GM18526 (cell line): Measurements from ENCODE around the gene THAP11.

ENCODE experiments used
- POLR2A ChIP-seq: IDR thresholded peaks from 3 replicates; pipeline ENCODE4 v1.6.1; 2011; ENCODE audit not compliant: insufficient read length; ENCODE audit errors: extremely low read depth

Gene THAP11

DNA sequence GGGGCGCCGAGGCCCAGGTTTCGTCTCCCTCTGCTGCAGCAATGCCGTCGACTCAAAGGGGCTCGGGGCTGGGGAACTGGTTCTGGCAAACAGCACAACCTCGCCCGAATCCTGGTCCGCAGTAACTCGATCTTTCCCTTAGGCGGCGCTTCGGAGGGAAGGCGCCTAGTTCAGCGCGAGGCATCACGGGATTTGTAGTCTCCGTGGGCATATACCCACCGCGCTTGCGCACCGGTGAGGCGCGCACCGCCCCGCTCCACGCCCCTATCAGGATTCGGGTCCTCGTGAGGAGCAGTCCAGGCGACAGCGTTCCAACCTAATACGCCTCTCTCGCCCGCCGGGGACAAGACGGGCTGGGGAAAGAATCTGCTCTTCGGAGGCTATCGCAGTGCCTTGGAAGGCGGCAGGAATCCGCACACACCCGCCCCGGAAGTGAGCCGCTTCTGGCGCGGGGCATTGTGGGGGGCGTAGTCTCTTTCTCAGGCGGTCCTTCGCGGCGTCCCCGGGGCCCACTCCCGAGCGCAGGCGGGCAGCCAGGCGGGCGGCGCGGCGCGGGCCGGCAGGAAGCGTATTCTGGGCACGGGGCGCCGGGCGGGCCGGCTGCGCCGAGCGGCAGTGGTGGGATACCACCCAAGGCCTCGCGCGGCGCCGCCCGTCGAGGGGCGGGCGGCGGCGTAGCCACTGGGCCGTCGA is at the start of gene THAP11:
THAP11 (plus strand) TSS at position 505 of the 693 bp plus-strand sequence. CDS start 235 bp downstream, outside the sequence.
- TF ChIP-seq POLR2A = peak; percentile 15

DNA sequence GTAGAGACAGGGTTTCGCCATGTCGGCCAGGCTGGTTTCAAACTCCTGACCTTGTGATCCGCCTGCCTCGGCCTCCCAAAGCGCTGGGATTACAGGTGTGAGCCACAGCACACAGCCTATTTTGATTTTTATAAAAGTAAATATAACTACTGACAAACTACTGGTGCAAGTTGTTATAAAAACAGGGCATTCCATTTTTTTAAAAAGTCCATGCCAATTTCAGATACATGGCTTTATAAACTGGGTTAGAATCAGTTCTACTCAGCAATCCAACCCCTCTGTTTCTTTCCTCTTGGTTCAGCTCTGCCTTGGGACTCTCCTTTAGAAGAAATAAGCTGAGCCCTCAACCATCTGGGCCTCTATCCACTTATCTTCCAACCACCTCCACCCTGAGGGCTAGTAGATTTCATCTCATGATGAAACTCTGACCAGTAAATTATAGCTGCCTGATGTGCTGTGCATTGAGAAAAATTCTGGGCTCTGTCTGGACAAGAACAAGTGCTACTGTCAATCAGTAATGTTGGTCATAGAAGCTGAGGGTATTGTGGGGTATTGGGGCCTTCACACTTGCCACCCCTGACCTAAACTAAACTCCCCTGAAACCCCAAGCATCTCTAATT is 45.9 kb upstream of the THAP11 start:
- no peak for TF ChIP-seq POLR2A

DNA sequence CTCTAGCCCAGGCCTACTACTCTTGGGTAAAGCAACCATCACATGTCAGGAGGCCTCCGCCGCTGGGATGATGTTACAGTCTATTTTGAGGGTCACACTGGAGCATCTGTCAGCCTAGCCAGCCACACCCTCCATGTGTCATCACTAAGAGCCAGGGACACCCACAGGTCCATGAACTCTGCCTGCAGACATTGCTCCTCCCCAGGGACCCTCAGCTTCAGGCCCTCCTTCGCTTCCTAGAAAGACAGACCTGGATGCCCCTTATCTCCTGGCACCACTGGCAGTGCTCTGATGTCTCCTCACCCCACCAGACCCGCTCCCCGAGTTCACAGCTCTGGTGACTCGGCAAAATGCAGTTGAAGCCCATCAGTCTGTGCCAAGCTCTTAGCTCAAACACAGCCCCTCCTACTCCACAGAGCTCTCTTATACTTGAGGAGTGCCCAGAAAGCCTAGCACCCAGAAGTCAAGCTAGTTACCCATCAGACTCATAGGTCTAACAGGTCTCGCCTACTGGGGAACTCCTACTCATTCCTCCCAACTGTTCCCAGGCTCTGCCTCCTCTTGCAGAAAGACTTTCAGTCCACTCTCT is 41.7 kb upstream of the THAP11 start:
- no peak for TF ChIP-seq POLR2A

DNA sequence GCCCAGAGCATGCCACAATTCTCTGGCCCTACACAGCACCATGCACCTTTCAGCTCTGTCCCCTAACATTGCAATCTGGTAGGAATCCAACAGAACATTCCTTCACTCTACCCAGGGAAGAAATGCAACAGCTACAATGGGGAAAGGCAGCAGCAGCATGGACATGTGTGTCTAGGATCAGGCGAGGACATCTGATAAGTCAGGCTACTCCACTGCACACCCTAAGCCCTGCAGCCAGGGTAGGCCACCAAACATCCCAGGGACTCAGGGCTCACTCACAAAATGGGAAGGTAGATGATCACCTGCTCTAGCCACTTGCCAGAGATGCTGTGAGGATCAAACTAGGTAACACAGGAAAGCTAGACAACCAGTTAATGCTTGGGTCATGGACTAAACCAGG is 40.9 kb upstream of the THAP11 start:
- no peak for TF ChIP-seq POLR2A

DNA sequence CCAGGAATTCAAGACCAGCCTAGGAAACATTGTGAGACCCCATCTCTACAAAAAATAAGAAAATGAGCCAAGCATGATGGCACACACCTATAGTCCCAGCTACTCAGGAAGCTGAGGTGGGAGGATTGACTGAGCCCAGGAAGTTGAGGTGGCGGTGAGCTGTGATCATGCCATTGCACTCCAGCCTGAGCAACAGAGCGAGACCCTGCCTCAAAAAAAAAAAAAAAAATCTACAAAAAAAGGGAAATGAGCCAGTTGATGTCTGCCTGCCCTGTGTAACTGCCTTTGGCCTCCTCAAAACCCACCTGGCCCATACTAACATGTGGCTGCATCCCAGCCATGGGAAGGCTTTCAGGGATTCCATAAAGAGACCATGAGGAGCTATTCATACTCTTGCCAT is 40.2 kb upstream of the THAP11 start:
- no peak for TF ChIP-seq POLR2A

DNA sequence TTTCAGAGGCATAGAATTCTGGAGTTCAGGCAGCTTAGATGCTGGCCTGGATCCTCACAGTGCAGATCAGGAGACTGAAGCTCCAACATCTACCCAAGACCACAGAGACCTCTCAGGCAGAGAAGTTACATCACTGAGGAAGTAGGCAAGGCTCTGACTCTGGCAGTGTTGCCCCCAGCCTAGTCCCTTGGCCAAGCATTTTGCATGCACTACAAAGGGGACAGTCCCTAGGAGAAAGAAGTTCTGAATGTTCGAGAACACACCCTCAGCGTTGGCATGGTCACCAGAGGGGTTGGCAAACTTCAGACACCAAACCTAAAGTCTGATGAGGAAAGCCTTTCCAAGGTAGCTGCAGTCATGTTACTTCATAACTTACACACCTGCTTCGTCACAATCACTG is 38.2 kb upstream of the THAP11 start:
- no peak for TF ChIP-seq POLR2A

DNA sequence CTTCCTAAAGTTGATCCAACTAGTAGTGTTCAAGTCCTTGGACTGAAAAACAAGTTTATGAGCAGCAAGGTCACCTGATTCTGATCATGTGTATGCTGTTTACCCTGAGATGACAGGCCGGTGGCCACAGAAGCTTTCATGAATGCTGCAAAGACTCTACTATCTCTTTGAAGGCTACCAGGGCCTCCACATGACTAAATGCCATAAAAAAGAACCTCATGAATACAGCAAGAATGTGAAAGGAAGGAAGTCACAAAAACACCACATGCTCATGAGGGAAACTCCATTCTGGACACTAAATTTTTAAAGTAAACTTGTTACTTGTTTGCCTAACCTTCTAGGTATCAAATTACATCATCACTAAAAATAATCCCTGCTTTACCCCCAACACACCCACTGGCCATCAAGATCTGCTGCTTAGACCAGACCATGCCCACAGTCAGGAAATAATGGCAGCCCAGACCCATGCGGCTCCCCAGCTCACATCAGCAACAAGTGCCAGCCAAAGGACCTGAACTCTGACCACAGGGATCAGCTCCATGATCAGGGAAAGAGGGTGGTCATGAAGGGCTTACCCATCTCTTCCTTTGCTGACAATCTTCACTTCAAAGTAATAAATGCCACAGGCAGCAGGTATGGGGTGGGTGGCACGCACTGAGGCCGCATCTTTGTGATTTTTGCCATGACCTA is 37.1 kb upstream of the THAP11 start:
- no peak for TF ChIP-seq POLR2A

DNA sequence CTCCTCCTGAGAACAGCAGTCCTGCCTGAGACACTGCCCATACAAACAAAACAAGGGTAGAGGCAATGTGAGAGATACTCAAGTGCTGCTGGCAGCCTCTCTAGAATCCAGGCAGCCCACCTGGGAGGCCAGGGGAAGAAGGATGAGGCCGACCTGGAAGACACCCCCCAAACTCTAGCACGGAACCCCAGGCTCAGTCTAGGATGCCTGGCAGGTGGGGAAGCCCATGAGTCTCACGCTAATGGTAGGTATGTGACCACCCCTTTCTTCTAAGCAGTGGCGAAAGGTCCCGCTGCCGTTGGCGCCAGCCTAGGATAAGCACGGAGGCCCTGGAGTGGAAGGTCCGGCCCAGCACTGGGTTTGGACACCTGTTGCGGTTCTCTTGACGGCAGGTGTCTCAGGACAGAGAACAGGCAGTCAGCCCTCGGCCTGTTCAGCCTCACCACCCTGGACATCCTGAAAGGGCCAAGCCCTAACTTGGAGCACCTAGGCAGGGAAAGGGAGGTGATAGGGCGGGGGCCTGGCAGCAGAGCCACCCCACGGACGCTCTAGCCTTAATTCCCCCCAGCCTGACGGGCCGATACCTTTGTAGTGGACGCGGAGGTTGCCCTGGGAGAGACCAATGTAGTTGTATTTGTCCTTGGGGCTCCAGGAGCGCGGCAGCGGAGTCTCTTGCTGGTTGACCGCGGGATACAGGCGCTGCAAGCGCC is 36.2 kb upstream of the THAP11 start:
- TF ChIP-seq POLR2A = no peak

DNA sequence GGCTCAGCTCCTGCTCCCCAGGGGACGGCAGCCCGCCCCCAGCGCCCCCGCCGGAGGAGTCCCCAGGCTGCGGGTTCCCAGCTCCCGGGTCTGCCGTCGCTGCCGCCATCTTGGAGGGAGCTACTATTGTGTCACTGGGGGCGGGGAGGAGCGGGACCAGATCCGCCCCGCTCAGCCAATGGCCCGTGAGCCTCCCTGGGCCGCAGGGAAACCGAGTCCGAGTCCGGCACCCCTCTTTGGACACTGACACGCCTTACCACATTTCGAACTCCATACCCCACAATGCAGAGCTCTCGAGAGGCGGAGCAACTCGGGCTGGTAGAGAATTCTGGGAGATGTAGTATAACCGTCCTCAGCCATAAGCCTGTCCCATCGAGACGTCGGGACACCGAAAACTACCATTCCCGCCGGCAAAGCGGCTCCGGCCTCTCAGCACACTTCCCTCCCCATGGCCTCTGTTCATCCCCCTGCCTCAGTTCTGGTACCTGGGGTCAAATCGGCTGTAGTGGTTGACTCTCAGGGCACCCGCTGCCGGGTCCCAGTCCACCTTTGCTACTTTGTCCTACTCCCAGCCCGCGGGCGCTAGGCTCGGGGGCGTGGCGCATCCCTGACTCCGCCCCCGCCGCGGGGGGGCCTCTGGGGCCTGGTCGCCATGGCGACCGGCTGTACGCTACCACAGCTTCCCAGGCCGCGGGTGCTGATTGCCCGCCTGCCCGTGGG is 35.5 kb upstream of the THAP11 start, which contains the start of the genes RANBP10 and TSNAXIP1:
RANBP10 (minus strand) TSS at position 133 of the 720 bp plus-strand sequence; CDS start at position 109, 24 bp downstream.
TSNAXIP1 (plus strand) TSS at position 462 of the 720 bp plus-strand sequence. CDS start 261 bp downstream, outside the sequence.
- TF ChIP-seq POLR2A = peak; percentile 90

DNA sequence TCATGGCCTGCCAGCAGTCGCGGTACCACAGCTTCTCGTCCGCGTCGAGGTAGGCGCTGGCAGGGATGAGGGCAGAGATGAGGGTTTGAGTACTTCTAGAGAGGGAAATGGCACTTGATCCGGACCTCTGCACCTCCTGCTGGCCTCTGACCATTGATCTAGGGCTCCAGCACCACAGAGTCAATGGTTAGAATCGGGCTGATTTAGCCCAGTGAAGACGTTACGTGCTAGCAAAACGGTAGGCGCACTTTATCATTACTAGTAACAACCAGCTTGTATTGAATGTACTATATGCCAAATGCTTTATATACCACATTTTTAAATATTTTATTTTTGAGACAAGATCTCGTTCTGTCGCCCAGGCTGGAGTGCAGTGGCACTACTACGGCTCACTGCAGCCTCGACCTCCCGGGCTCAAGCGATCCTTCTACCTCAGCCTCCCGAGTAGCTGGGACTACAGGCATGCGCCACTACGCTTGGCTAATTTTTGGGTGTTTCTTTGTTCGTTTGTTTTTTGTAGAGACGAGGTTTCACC is 34.9 kb upstream of the THAP11 start:
- no peak for TF ChIP-seq POLR2A

DNA sequence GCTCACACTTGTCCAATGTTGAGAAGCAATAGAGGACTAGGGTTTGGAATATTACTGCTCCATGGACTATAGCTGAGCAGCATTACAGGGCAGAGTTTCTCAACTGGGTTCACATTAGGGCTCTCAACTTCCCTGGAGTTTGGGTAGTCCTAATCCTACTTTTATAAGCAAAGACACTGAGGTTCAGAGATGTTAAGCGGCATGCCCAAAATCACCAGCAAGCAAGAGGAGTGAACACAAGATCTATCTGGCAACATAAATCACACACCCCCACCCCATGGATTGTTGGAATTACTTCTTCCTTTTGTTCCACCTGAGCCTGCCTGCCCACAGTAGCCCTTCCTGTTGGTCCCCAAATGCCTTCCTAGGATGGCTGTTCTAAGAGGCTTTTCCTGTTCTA is 30.2 kb upstream of the THAP11 start:
- no peak for TF ChIP-seq POLR2A

DNA sequence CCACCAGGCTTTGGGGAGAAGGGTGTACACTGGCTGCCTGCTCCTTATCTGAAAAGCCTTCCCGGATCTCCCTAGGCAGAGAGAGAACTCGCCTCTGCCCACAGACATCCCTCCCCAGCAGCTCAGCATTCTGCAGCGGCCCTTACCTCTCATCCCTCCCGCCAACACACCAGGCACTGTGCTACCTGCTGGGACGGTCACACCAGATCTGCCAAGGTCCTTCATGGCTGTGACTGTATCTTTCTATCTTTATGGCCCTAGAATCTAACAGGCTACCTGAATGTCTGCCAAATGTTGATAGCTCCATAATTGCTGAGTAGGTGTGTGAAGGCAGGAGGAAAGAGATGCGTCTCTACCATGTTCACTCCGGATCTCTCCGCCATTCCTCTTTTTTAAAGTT is 27.6 kb upstream of the THAP11 start:
- no peak for TF ChIP-seq POLR2A

DNA sequence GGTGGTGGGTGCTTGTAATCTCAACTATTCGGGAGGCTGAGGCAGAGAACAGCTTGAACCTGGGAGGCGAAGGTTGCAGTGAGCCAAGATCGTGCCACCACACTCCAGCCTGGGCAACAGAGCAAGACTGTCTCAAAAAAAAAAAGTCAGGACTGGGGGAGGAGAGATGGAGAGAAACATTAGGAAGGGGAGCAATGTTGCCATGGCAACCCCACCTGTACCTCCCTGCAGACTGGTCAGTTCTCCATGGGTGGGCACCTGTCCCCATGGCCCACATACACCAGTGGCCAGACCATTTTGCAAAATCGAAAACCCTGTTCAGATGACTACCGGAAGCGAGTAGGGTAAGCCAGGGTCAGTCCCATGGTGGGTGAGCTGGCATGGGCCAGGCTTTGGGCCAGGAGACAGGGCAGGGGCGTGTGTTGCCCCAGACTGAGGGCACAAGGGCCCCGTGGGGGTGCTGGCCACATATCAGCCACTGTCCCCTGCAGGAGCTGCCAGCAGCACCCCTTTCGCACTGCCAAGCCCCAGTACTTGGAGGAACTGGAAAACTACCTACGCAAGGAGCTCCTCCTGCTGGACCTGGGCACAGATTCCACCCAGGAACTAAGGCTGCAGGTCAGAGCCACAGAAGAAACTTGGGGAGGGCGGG is 21.4 kb upstream of the THAP11 start:
- no peak for TF ChIP-seq POLR2A

DNA sequence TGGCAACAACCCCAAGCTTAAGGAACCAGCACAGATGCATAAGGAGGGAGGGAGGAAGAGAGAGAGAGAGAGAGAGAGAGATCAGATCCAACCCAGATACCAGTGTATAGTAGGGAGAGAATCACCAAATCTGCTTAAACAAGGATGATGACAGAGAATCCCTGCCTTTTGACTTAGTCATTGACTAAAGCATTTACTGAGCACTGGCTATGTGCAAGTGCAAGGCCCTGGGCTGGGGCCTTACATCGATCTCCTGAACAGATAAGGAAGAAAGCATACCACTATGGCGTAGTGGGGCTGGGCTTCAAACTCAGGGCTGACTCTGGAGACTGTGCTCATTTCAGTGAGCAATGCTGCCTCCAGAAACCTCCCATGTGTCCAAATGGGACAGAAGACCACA is 19.6 kb upstream of the THAP11 start:
- no peak for TF ChIP-seq POLR2A

DNA sequence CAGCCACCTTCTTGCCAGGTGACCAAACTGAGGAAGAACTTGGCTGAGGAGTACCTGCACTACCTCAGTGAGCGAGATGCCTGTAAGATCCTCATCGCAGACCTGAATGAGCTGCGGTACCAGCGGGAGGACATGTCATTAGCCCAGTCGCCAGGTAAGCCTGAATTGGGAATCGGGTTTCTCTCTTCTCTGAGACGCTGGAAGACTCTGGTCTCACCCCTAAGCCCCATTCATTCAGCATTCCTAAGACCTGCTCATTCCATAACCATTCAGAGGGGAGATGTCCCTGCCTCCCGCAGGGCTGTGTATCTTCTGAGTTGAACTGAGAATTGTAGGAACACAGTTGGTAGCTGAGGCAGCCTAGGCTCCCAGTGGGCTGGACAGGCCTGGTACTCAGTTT is 17.0 kb upstream of the THAP11 start:
- TF ChIP-seq POLR2A = no peak
